A549 treated with DMSO at 1 μM for 4 hours (cell line): ENCODE data around the gene SLC44A4. TPM values are rescaled to one million over a fixed set of nuclear protein-coding genes. Genes with fewer than 3 reads are reported as not detected.

Experiments used
- total RNA-seq: library from RNA; stranded (reverse); fragments of 200-300 nt; extraction: Qiagen RNA extraction; gene quantifications from 5 replicates; pipeline ENCODE4 v1.2.3, GENCODE V29; 2022; ENCODE audit warnings: low read depth

Gene SLC44A4
- total RNA-seq, result 0.05 to 0.36 TPM (median 0.15 TPM) in 3 of 5 replicates, not detected in the others

DNA sequence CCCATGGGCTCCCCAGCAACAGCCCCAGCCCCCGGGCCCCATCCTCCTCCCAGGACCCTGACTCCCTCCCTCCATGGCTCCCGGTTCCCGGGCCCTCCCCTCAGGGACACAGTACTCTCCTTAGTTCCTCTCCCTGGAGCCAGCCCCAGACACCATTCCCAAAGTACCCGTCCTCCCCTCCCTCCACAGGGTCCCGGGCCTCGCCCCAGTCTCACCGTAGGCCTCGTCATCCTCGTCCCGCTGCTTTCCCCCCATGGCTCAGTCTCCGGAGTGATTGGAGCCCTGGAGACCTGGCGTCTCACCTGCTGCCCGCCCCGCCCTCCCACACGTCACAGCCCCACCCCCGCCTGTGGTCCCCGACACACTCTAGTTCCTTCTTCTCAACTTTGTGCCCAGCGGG is at the start of gene SLC44A4:
Gene SLC44A4 (minus strand): TSS at position 272 of the 400 bp plus-strand sequence. CDS start 17 bp downstream, at position 255.

DNA sequence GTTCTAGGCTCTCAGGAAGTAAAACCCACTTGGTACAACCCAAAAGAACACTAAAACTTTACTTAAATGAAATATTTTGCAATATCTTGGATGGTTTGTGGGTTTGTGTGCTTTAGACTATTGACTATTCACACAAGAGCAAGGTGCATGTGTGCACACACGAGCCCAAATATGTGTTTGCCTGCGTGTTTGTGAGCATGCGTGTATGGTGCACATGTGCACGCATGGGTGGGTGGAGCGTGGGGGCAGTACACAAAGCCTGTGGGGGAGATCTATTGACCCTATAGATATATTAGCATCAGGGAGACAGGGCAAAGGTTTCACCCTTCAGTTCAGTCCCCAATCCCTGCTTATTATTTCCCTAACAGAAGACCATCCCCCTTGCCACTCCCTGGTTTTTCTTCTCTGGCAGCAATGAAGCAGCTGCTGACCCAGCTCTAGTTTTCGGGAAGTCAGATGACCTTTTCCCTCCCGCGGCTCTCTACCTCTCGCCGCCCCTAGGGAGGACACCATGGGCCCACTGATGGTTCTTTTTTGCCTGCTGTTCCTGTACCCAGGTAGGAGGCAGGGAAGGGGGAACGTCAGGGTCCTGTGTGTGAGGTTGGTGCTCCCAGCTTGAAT is 48.6 kb upstream of the SLC44A4 start, which contains the start of gene C2:
Gene C2 (plus strand): TSS at position 476 of the 621 bp plus-strand sequence. CDS start 36 bp downstream, at position 512.

DNA sequence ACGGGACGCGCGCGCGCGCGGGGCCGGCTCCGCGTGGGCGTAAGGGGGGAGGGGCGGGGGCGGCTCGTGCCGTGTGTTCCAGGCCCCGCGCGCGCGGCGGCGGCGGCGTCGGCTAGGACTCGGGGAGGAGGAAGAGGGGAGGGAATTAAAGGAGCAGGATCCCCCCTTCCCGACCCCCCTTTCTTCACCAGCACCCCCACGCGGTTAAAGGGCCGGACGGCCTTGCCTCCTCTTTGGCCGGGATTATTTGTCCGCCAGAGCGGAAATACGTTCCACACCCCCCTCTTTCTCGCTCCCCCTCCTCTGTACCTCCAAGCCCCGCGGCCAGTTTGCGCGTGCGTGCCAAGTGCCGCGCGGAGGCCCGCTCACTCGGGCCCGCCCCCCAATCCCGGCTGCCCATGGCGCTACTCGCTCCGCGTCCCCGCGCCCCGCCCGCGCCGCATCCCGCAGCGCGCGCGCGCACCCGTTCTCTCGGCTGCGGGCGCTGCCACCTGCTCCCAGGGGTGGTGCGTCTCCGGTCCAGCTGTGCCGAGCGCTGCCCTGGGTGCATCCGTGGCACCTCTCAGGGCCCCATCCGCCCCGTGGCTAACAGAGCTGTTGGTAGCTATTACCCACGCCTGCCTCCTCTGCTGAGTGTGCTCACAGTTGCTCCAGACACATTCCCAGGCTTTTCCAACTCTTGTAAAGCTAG is 23.3 kb upstream of the SLC44A4 start, which contains the start of gene ZBTB12:
Gene ZBTB12 (minus strand): TSS at position 134 of the 691 bp plus-strand sequence. CDS start 781 bp downstream, outside the sequence.

DNA sequence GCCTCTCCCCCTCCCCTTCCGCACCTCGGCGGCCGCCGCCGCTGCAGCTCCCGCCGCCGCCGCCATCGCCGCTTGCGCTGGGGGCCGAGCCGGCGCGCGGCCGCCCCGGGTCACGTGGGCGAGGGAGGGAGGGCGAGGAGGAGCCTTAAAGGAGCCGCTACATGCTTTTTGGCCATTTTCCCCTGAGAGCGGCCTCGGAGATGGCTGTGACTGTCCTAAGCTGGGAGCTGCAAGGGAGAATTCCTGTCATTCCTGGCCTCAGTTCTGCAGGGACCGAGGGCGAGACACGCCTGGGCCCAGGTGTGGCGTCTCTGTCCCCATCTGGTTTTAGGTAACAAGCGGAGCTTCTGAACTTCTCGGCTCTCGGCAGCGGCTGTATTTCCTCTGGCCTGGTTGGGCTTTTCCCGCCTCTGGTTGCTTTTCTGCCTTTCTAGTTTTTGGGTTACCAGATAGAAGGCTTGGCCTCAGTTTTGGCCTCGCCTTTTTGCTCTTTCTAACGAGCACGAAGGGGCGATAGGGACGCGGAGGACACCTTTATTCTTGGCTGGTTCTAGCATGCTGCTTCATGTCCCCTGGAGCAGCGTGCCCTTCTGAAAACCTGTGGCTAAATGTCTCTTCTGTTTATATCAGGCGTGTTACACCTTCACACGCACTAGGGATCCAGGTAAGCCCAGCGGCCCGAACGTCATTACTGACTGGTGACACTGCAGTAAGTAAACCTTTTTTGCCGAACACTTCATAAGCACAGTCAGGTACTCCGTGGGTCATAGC is 19.0 kb upstream of the SLC44A4 start, which contains the start of gene EHMT2:
Gene EHMT2 (minus strand): TSS at position 87 of the 771 bp plus-strand sequence. CDS start 21 bp downstream, at position 66.

DNA sequence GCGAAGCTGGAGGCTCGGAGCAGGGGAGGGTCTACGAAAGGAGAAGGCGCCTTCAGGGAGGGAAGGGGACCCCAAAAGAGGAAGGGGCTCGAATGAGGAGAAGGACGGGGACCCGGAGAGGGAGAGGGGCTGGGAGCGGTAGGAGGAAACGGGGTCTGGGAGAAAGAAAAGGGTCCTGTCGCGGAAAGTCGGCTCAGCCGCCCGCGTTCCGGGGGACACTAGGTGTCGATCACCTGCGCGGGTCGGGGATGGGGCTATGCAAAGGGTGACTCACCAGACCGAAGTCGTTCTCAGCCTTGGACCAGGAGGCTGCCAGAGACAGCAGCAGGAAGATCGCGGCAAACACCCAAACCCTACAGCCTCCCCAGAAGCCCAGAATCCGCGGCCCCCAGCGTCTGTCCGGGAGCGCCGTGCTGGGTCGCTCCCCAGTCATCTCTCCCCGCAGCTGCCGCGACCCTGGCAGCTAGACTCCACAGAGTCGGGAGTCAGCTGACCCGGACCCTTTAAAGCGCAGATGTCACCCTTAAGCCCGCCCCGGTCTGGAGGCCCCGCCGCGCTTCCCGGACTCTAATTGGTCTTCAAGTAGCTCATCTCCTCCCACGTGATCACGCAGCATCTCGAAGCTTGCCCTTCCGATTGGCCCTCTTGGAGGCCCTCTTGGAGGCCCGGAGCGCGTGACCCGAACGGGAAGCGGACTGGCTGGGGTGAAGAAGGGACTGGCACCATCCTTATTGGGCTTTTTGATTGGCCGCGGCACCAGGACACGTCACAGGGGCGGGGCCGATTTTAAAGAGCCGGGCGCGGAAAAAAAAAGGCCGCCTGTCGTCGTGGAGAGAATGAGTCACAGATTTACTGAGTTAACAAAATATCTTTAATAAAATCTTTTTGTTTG is 16.2 kb downstream of the SLC44A4 start, which contains the start of gene NEU1:
Gene NEU1 (minus strand): TSS at position 478 of the 892 bp plus-strand sequence. CDS start 45 bp downstream, at position 433.

DNA sequence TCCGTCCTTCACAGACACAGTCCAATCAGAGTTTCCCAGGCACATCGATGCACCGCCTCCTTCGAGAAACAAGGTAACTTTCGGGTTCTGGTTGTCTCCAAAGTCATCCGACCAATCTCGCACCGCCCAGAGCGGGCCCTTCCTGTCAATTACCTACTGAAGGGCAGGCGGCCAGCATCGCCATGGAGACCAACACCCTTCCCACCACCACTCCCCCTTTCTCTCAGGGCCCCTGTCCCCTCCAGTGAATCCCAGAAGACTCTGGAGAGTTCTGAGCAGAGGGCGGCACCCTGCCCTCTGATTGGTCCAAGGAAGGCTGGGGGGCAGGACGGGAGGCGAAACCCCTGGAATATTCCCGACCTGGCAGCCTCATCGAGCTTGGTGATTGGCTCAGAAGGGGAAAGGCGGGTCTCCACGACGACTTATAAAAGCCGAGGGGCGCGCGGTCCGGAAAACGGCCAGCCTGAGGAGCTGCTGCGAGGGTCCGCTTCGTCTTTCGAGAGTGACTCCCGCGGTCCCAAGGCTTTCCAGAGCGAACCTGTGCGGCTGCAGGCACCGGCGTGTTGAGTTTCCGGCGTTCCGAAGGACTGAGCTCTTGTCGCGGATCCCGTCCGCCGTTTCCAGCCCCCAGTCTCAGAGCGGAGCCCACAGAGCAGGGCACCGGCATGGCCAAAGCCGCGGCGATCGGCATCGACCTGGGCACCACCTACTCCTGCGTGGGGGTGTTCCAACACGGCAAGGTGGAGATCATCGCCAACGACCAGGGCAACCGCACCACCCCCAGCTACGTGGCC is 51.3 kb downstream of the SLC44A4 start, which contains the start of gene HSPA1B:
Gene HSPA1B (plus strand): TSS at position 453 of the 794 bp plus-strand sequence. CDS start 213 bp downstream, at position 666.

DNA sequence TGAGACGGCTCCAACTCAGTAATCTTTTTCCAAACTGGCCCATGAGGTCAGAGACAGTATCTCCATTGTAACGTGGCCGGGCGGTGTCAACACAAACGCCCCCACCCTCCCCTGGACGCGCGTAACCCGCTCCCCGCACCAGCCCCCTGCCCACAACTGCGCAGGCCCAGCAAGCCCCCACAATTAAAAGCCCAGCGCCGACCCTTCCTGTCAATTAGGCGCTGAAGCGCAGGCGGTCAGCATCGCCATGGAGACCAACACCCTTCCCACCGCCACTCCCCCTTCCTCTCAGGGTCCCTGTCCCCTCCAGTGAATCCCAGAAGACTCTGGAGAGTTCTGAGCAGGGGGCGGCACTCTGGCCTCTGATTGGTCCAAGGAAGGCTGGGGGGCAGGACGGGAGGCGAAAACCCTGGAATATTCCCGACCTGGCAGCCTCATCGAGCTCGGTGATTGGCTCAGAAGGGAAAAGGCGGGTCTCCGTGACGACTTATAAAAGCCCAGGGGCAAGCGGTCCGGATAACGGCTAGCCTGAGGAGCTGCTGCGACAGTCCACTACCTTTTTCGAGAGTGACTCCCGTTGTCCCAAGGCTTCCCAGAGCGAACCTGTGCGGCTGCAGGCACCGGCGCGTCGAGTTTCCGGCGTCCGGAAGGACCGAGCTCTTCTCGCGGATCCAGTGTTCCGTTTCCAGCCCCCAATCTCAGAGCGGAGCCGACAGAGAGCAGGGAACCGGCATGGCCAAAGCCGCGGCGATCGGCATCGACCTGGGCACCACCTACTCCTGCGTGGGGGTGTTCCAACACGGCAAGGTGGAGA is 63.6 kb downstream of the SLC44A4 start, which contains the start of the genes HSPA1A and HSPA1L:
Gene HSPA1A (plus strand): TSS at position 519 of the 814 bp plus-strand sequence. CDS start 214 bp downstream, at position 733.
Gene HSPA1L (minus strand): TSS at position 259 of the 814 bp plus-strand sequence. CDS start 3,311 bp downstream, outside the sequence.

Other genes with a start within 250 kb of the SLC44A4 start
- 119 to 155 TPM (median 144 TPM) in 5 replicates for gene BAG6, start 226.3 kb downstream of the SLC44A4 start, total RNA-seq
- gene APOM, start 223.1 kb downstream of the SLC44A4 start, total RNA-seq, result 2.8 to 3.8 TPM (median 3.2 TPM) in 5 replicates
- 10.9 to 13.1 TPM (median 12.1 TPM) in 5 replicates for gene C6orf47, start 218.2 kb downstream of the SLC44A4 start, total RNA-seq
- 10.7 to 15.4 TPM (median 12.2 TPM) in 5 replicates for gene GPANK1, start 214.0 kb downstream of the SLC44A4 start, total RNA-seq
- 165 to 176 TPM (median 167 TPM) in 5 replicates for gene CSNK2B, start 212.9 kb downstream of the SLC44A4 start, total RNA-seq
- 3.6 to 5.8 TPM (median 5.1 TPM) in 5 replicates for gene LY6G5B, start 209.0 kb downstream of the SLC44A4 start, total RNA-seq
- gene LY6G5C, start 197.9 kb downstream of the SLC44A4 start, total RNA-seq, result 0.95 to 2.0 TPM (median 1.3 TPM) in 5 replicates
- gene ABHD16A, start 175.7 kb downstream of the SLC44A4 start, total RNA-seq, result 16.1 to 20.1 TPM (median 17.9 TPM) in 5 replicates
- gene LY6G6F, start 172.1 kb downstream of the SLC44A4 start, total RNA-seq, result not detected in 5 replicates
- not detected in 5 replicates for gene LY6G6D, start 163.6 kb downstream of the SLC44A4 start, total RNA-seq
- 0.12 to 0.20 TPM in 2 of 5 replicates, not detected in the others for gene LY6G6C, start 157.3 kb downstream of the SLC44A4 start, total RNA-seq
- not detected in 5 replicates for gene MPIG6B, start 155.6 kb downstream of the SLC44A4 start, total RNA-seq
- gene DDAH2, start 149.7 kb downstream of the SLC44A4 start, total RNA-seq, result 27.0 to 30.0 TPM (median 27.6 TPM) in 5 replicates
- gene CLIC1, start 142.5 kb downstream of the SLC44A4 start, total RNA-seq, result 490 to 521 TPM (median 507 TPM) in 5 replicates
- gene MSH5, start 139.0 kb downstream of the SLC44A4 start, total RNA-seq, result 10.7 to 16.8 TPM (median 15.8 TPM) in 5 replicates
- 3.0 to 5.0 TPM (median 3.3 TPM) in 5 replicates for gene SAPCD1, start 116.3 kb downstream of the SLC44A4 start, total RNA-seq
- 1.4 to 2.0 TPM (median 1.8 TPM) in 5 replicates for gene VWA7, start 101.7 kb downstream of the SLC44A4 start, total RNA-seq
- 52.7 to 64.9 TPM (median 59.0 TPM) in 5 replicates for gene VARS1, start 83.2 kb downstream of the SLC44A4 start, total RNA-seq
- gene LSM2, start 72.0 kb downstream of the SLC44A4 start, total RNA-seq, result 49.8 to 66.9 TPM (median 61.6 TPM) in 5 replicates
- 1.00 to 2.0 TPM (median 1.9 TPM) in 5 replicates for gene HSPA1L, start 63.7 kb downstream of the SLC44A4 start, total RNA-seq
- gene HSPA1A, start 63.5 kb downstream of the SLC44A4 start, total RNA-seq, result 134 to 436 TPM (median 349 TPM) in 5 replicates
- gene HSPA1B, start 51.3 kb downstream of the SLC44A4 start, total RNA-seq, result 109 to 336 TPM (median 263 TPM) in 5 replicates
- 26.4 to 37.6 TPM (median 30.1 TPM) in 5 replicates for gene NEU1, start 16.2 kb downstream of the SLC44A4 start, total RNA-seq
- gene EHMT2, start 18.7 kb upstream of the SLC44A4 start, total RNA-seq, result 21.2 to 34.6 TPM (median 30.7 TPM) in 5 replicates
- 3.5 to 5.5 TPM (median 4.8 TPM) in 5 replicates for gene ZBTB12, start 23.1 kb upstream of the SLC44A4 start, total RNA-seq
- gene C2, start 48.7 kb upstream of the SLC44A4 start, total RNA-seq, result 0.31 to 0.48 TPM (median 0.36 TPM) in 5 replicates
- gene CFB, start 67.1 kb upstream of the SLC44A4 start, total RNA-seq, result 1.7 to 3.4 TPM (median 2.1 TPM) in 5 replicates
- 74.0 to 87.1 TPM (median 79.5 TPM) in 5 replicates for gene NELFE, start 80.0 kb upstream of the SLC44A4 start, total RNA-seq
- gene SKIC2, start 80.2 kb upstream of the SLC44A4 start, total RNA-seq, result 22.6 to 27.8 TPM (median 24.2 TPM) in 5 replicates
- gene DXO, start 93.1 kb upstream of the SLC44A4 start, total RNA-seq, result 11.1 to 12.8 TPM (median 12.1 TPM) in 5 replicates
- 1.00 to 1.6 TPM (median 1.2 TPM) in 5 replicates for gene C4A, start 103.1 kb upstream of the SLC44A4 start, total RNA-seq
- 0.72 to 1.2 TPM (median 0.84 TPM) in 5 replicates for gene C4B, start 135.8 kb upstream of the SLC44A4 start, total RNA-seq
- 0.06 TPM in 1 of 5 replicates, not detected in the others for gene CYP21A2, start 159.4 kb upstream of the SLC44A4 start, total RNA-seq
- 0.38 to 1.0 TPM (median 0.69 TPM) in 5 replicates for gene TNXB, start 230.3 kb upstream of the SLC44A4 start, total RNA-seq
- gene ATF6B, start 249.2 kb upstream of the SLC44A4 start, total RNA-seq, result 28.7 to 38.6 TPM (median 35.4 TPM) in 5 replicates